HG03095 (cell line): Measurements from ENCODE around the gene TMEM117.
"Not testable (repeated sequence)": the region's sequence is repeated elsewhere in the genome, so short reads cannot be mapped to it uniquely, and the experiment has no call there.

ENCODE experiments used
- ATAC-seq: cut with Tn5 transposase; IDR thresholded peaks from one replicate; pipeline ENCODE4 v1.9.1; 2021; ENCODE audit warnings: moderate library complexity; ENCODE audit not compliant: unreplicated experiment

Gene TMEM117

DNA sequence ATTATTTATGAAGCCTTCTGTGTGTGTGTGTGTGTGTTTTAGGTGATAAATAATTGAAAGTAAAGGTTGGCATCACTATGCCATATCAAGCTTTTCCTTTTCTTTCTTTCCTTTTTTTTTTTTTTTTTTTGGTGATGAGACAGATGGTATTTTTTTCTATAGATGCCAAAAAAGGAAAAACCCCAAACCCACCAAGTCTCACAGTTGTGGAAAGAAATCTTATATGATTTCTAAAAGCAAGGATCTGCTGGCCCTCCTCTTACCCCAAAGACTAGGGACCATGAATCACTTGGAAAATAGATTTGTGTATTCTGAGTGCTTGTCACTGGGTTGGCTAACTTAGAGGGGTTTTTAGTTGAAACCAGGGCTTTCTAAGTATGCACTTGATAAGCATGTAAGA lies 181.3 kb downstream of the TMEM117 start:
- ATAC-seq = no peak

DNA sequence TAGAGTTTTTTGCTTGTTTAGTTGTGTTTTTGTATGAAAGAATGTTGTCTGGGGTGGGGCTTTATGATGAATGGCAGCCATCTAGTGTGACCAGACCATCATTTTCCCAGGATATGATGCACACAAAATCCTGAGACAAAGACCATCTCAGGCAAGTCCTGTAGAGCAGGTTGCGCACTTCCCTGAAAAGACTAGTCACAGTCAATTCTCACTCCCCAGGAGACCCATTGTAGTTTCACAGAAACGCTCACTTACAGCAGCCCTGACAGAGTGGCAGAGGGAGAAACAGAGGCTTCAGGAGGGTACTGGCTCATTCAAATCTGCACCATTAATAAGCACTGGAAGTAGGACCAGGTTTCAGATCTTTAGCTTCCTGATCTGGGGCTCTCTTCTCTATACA lies 183.2 kb downstream of the TMEM117 start:
- no peak for ATAC-seq

DNA sequence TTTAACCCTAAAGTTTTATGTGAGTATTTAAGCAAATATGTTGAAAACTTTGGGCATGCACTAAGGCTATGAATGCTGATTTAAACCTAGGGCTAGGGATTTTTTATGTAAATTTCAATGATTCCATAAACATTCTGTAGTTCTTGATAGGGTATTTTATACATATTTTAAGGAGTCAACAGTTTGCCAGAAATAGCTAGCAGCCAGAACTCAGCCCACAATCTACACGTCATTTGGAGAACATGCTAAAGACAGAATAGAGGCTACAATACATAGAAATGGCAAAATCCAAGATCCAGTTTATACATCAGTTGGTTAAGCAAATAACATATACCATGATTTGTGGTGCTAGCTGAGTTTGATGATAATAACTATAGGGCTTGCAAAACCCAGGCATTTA lies 184.7 kb downstream of the TMEM117 start:
- no peak for ATAC-seq

DNA sequence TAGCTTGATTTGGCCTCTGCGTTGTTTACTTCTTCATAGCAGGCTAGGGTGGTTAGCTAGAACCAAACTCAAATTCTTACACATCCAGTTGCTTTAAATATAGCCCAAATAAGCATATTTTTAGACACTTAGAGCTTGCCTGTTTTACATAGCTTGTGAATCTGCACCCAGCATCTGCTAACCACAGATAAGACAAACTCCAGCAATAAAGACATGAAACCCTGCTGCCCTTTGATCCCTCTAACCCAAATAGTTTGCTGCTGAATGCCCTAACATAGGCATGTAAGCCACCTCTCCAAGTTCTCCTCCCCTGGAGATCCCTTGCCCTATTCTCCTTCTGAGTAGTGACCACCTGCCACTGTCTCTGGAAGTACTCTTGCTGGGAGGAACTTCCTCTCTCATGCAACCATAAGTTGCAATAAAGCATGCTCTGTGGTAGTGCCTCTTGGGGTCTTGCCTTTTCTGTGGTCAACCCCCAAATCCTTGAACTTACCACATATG lies 185.6 kb downstream of the TMEM117 start:
- ATAC-seq = peak; percentile 85

DNA sequence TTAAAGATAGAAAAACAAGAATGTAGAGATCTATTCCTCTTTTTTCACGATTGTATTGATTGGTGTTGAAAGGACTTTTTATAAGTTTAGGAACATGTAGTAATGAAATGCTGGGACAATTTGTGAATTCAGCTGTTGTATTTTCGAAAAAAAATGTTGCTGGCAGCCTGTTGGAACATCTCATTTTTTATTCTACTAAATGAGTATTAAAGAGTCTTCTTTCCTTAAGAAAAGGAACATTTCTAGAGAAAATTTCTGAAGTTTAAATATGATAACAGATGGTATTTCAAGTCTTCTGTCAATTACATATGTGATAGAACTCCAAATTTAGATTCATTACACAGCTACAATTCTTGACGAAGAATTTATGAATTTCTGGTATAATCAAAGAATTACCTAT lies 189.6 kb downstream of the TMEM117 start:
- no peak for ATAC-seq

DNA sequence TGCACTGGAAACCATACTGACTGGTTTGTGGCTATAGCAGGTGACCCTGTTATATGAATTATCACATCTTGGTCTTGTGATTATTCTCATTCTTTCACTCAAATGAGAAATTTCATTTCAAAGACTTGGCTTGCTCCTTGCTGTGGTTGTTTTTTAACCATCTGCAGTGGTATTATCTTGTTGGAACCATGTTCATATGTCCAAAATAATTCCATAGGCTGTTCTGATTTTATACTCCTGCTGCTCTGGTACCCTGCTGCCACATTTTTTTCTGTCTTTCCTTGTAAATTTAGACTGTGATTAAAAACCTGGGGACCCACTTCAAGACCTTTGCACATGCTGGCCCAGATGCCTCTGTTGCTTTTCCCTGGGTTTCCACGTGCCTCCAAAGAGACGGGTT lies 190.2 kb downstream of the TMEM117 start:
- ATAC-seq = no peak

DNA sequence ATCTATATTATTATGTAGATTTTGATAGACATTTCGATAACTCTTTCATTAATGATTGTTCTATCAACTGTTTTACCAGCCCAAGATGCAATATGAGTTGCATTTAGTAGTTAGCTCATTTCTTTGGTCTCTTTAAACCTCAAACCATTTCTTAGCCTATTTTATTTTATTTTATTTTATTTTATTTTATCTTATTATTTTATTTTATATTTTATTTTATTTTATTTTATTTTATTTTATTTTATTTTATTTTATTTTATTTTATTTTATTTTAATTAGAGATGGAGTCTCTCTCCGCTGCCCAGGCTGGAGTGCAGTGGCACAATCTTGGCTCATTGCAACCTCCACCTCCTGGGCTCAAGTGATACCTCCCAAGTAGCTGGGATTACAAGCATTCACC lies 191.0 kb downstream of the TMEM117 start:
- ATAC-seq = not testable (repeated sequence)

DNA sequence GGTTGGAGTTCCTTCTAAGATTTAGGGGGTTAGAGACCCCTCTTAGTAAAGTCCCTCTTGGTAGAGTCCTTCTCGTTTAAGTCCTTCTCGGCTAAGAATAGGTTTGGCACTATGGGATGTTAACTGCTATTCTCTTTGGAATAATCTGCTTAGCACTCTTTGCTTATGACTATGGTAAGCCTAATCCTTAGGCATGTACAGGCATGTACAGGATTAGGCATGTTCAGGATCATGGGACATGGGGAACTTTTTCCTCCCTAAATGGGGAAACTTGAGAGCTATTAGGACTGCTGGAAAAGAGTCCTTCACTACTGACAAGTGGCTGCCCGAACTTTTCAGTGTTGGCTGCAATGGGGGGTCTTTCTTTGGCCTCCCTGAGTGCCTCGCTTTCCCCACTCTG lies 193.3 kb downstream of the TMEM117 start:
- no peak for ATAC-seq

DNA sequence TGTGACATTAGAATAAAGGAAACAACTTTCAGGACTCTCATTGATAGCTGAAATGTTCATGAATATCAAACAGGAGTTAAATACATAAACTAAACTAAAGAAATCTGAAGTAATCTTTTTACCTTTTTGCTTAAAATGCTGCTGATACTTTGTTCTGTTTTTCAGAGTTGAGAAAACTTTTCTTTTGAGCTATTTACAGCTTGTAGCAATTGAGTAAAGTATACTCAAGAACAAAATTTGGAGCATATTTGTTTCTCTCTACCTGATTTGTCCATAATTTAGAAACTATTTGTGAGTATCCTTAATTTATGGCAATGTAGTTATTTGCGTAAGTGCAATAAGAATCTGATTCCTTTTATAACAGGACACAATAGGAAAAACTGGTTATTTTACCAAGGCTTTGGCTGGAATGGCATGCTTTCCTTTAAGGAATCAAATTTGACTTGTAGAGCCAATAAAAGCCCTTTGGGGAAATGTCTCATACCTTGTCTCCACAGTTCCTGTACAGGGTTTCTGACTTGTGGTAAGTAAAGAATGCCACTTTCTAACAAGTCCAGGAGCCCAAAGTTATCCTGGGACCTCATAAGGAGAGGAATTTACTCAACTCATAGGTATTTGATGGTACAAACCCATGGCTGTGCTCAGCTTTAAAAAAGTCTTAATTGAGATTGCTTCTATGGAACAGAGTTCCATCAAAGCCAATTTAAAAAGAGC lies 195.7 kb downstream of the TMEM117 start:
- no peak for ATAC-seq

DNA sequence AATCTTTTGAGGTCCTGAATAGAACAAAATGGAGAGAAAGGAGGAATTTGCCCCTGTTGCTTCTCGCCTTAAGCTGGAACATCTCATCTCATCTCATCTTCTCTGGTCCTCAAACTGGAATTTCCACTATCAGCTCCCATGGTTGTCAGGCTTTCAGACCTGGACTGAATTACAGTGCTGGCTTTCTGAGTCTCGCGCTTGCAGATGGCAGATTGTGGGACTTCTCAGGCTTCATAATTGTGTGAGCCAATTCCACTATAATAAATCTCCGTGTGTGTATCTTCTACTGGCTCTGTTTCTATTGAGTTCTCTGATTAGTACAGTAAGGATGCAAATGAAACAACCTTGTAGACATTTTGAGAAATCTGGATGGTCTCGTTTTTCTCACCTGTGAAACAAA lies 199.0 kb downstream of the TMEM117 start:
- ATAC-seq = no peak

DNA sequence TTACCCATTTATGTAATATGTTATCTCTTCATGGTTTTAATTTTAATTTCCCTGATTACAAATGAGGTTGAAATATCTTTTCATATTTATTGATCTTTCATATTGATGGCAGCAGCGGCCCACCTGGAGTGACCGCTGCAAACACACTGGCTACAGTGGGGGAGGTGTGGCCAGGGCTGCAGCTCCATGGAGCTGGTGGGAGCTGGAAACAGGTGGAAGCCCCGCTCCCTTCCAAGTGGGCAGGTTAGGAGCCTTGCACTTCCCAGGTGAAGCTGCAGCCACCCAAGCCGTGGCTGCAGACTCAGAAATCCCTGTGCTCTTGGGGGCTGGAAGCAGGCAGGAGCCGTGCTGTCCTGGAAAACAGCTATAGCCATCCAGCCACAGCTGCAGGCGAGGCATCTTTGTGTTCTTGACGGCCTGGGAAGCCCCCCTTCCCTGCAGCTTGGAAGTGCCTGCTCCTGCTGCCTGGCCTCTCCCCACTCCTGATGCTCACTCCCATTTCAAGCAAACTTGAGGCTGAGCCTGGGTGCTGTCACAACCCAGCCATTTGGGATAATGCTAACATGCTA lies 201.1 kb downstream of the TMEM117 start:
- ATAC-seq = no peak

DNA sequence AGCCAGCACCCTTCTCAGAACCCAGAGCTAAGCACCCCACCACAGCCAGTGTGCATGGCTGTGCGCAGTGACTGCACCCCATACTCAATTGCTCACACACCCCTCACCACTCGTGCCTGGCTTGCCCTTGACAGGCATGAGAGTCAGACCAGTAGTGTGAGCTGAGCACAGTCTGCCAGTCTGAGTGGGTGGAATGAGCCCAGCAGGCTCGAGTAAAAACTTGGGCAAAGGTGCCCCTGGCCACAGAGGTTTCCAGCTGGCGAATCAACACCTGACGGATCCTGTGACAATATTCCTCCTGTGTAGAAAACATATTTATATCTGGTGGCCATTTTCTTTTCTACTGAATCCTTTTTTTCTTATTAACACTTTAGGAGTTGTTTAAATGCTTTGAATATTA lies 202.5 kb downstream of the TMEM117 start:
- ATAC-seq = no peak

DNA sequence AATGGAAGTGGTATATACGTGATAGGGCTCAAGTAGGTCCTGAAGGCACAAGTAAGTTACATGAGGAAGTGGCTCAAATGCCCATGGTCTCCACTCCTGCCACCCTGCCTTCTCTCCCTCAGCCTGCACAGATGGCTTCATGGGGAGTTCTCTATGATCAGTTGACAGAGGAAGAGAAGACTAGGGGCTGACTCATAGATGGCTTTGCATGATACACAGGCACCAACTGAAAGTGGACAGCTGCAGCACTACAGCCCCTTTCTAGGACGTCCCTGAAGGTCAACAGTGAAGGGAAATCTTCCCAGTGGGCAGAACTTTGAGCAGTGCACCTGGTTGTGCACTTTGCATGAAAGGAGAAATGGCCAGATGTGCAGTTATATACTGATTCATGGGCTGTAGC lies 208.6 kb downstream of the TMEM117 start:
- ATAC-seq = not testable (repeated sequence)

DNA sequence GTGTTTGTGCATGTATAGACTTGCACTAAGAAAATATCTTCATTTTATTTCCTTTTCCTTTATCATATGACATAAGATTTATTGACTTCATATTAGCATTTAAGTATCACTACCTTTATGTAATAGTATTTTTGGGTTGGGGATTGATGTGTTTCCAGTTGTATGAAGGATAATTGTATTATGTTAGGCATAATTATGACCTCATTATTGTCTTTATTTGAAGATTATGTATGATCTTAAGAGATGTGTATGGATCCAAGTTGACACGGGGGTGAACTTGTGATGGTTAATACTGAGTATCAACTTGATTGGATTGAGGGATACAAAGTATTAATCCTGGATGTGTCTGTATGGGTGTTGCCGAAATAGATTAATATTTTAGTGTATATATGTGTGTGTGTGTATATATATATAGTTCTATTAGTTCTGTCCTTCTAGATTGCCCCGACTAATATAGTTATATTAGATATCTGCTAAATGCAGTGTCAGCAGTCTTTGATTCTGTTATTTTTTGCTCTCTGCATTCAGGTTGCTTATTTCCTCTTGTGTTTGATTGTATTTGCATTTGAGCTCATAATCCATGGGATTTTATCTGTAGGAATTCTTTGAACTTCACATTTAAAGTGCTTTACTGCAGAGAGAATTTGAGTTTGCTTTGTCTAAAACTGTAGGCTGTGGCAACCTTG lies 211.0 kb downstream of the TMEM117 start:
- no peak for ATAC-seq

DNA sequence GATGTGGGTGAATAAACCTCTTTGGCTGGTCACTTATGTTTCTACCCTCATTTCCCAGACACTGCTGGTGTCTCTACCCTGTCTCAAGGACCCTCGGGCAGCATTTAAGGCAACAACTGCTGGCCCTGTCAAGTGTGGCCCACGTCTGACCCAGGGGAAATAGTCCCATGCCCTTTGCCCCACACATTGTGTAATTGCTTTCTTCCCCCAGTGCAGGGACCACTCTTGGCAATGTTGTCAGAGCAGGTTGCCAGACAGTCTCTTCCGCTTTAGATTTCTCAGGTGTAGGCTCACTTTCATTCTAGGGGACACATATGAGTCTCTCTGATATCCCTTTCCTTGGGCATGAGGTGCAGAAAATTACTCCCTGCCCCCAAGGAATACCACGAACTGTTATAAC lies 216.7 kb downstream of the TMEM117 start:
- ATAC-seq = no peak

DNA sequence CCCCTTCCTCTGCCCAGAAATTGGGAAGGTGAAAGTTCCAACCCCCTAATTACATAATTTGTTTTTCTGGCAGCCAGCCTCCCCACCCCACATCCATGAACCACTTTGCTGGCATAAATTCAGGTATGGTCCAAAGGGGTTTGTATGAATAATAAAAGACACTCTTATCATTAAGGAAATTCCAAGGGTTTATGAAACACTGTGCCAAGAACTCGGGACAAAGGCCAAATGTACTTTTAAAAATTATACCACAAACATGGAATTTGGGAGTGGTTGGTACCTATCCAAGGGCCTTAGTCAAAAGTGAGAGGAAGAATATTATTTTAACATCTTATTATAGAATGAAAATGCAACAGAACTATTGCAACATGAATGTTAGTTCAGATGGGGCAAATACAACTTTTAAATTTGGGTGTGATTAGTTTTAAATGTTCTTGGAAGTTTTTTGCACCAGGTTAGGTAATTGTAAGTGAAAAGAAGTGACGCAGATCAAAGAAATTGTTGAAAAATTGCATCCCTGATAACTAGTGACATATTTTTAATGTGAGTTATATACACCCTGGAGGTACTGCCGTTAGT lies 217.8 kb downstream of the TMEM117 start:
- ATAC-seq = no peak

DNA sequence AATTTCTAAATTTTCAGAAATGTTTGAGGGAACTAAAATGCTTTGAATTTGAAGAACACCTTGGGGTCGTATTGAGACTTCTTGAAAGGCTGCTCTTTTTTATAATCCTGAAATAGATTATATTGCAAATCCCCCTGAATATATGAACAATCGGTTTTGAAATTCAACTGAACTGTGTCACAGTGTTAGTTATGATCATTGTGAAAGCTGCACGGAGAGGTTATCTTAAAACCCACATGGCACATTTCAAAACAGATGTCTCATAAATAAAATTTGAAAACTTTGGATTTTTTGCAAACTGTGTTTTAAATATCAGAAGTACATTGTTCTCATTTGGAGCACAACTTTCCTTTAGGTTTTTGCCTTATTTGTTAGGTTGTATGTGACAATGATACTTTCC lies 218.4 kb downstream of the TMEM117 start:
- no peak for ATAC-seq

DNA sequence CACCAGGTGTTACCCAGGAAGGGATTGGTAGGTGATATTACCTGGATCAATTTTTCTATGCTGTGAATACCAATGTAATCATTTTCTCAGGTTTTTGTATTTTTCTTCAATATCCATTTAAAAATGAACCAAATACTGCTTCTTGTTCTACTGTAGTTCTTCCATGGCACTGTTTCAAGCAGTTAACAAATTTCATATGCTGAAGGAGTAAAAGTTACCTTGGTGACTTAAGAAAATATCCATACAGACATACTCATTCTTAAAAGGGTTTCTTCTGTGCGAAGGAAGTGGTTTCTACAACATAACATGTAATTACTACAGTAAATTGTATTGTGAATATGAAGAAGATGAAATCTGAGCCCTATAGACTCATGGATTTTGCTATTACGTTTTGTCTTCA lies 222.5 kb downstream of the TMEM117 start:
- no peak for ATAC-seq

DNA sequence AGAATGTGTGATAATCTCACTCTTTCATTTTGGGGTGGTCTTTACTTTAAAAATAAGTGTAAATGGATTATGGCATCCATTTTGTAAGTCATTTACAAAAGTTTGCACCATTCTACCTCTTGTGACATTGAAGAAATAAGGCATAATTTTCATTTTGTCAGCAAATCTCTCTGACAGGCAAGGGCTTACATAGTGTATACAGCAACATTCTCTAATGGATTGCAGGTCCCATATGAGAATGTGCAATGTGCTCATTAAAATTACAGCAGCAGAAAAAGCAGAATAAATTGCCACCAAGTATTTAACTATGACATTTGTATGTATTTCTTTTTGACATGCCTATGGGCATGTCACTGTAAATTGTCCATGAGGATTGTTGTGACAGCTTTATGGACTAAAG lies 223.6 kb downstream of the TMEM117 start:
- ATAC-seq = no peak

DNA sequence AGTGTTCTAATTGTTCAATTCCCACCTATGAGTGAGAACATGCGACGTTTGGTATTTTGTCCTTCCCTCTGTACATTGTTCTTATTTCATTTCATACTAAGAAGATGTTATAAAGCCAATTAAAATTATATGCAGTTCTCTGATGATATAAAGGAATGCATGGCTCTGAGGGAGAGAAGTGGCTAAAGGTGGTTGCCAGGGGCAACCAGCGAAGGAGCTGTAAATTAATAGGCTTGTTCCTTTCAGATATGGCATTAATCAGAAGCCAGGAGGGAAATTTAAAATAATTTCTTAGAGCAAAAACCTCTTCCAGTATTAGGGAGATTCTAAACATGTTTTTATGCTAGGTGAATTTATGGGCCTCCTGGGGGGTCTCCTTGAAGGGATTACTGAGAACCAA lies 227.8 kb downstream of the TMEM117 start:
- no peak for ATAC-seq

DNA sequence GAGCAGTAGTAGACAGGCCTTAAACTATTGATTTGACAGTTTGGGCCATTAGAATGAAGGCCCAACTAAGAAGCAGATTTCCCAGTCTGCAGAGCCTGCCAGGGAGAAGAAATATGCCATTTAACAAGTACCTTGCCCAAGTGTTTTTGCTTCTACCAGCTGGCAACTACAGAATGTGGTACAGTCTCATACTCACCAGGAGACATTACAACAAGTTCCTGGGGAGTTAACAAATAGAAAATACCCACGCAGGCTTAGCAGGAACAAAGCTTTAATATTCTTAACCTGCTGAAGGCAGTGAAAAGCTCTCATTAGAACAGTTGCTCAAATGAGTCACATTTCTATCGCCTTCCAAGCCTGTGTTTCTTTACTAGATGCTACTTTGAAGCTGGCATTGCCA lies 241.0 kb downstream of the TMEM117 start:
- no peak for ATAC-seq

DNA sequence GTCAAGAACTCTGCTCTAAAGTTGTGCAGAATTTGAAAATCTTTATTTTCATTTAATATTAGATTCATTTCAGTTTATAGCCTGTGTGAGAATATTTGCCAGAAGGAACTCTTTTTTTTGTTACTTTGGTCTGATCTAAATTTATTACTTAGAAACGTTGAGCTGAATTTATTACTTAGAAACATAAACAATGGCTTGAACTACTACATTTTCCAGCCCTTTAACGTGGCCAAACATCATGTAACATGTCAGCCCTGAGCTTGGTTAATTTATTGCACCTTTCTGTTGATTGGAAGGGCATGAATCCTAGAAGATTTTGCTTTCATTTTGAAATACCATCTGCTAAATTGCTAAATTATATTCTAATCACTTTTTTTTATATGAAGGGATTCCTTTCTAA lies 241.4 kb downstream of the TMEM117 start:
- no peak for ATAC-seq
